WERI-Rb-1 (cell line): Measurements from ENCODE around the gene GMPR.

Experiments used
- DNase-seq: peaks from one replicate; pipeline ENCODE4 v3.0.0-alpha.2; 2020
- H3K27ac ChIP-seq: fragments of 250-450 bp; sonication (Bioruptor Pico); 2 replicates; pipeline ENCODE4 v1.5.1; 2020; ENCODE audit warnings: mild to moderate bottlenecking, moderate library complexity
- H3K27me3 ChIP-seq: fragments of 250-450 bp; sonication (Bioruptor Pico); 2 replicates; pipeline ENCODE4 v1.5.1; 2021; ENCODE audit warnings: mild to moderate bottlenecking, low read depth, moderate library complexity; ENCODE audit not compliant: insufficient read depth, severe bottlenecking
- H3K36me3 ChIP-seq: fragments of 250-450 bp; sonication (Bioruptor Pico); 2 replicates; pipeline ENCODE4 v1.5.1; 2020; ENCODE audit warnings: mild to moderate bottlenecking, moderate library complexity
- H3K4me3 ChIP-seq: 2 replicates; pipeline ENCODE4 v1.5.1; 2011; ENCODE audit warnings: low read depth, mild to moderate bottlenecking, control low read depth, low read length
- H3K9me3 ChIP-seq: fragments of 250-450 bp; sonication (Bioruptor Pico); 2 replicates; pipeline ENCODE4 v1.5.1; 2021; ENCODE audit warnings: mild to moderate bottlenecking, moderate library complexity; ENCODE audit not compliant: severe bottlenecking
- TF ChIP-seq, protein P1 (sequence below): IDR thresholded peaks from 2 replicates; pipeline ENCODE4 v1.5.1; 2011; ENCODE audit warnings: low read depth, mild to moderate bottlenecking, control low read depth, inconsistent platforms, low read length

Gene GMPR

DNA sequence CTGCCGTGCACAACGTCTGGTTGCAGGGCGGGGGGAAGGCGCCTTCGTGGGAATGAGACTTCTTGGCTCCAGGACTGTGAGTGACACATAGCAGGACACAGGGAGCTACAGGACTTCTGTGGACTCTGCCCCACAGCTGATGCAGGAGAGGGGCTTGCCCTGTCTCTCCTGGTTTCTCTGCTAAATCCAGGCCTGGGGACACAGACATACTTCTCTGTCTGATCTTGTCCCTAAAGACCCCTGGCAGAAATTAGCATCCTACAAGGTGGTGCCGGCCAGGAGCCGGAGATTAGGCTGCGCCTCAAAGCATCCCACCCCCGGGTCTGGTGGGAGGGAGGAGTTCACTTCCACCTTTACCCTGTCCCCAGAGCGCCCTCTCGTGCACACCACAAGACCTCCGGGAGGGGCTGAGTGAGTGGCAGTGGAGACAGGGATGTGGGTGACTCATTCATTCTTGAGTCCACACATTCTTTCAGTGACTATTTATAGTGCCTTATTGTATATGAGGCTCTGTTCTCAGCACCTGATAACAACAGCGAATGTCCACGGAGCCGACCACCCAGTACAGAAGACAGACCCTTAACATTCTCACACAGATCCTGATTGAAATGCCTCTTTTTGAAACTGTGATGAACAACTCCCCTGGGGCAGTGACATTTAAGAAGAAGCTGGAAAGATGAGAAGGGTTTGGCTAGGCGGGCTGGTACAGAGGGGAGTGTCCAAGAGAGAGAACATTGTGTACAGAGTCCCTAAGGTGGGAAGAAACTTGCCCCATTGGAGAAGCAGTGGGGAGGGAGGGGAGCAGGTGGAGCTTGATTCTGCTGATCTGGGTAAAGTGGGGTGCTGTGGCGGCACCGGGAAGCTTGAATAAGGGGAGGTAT, 39.0 kb downstream of the GMPR start:
- TF ChIP-seq, protein P1, sequence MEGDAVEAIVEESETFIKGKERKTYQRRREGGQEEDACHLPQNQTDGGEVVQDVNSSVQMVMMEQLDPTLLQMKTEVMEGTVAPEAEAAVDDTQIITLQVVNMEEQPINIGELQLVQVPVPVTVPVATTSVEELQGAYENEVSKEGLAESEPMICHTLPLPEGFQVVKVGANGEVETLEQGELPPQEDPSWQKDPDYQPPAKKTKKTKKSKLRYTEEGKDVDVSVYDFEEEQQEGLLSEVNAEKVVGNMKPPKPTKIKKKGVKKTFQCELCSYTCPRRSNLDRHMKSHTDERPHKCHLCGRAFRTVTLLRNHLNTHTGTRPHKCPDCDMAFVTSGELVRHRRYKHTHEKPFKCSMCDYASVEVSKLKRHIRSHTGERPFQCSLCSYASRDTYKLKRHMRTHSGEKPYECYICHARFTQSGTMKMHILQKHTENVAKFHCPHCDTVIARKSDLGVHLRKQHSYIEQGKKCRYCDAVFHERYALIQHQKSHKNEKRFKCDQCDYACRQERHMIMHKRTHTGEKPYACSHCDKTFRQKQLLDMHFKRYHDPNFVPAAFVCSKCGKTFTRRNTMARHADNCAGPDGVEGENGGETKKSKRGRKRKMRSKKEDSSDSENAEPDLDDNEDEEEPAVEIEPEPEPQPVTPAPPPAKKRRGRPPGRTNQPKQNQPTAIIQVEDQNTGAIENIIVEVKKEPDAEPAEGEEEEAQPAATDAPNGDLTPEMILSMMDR: peak; percentile 97
- Histone ChIP-seq H3K27me3 (no peaks in the 10 kb centered on the region), H3K9me3 (no peaks in the 10 kb centered on the region), H3K4me3 (no peak overlapping the region), H3K27ac (no peak overlapping the region), H3K36me3 (no peaks in the 10 kb centered on the region)
- peak; percentile 97 for DNase-seq

DNA sequence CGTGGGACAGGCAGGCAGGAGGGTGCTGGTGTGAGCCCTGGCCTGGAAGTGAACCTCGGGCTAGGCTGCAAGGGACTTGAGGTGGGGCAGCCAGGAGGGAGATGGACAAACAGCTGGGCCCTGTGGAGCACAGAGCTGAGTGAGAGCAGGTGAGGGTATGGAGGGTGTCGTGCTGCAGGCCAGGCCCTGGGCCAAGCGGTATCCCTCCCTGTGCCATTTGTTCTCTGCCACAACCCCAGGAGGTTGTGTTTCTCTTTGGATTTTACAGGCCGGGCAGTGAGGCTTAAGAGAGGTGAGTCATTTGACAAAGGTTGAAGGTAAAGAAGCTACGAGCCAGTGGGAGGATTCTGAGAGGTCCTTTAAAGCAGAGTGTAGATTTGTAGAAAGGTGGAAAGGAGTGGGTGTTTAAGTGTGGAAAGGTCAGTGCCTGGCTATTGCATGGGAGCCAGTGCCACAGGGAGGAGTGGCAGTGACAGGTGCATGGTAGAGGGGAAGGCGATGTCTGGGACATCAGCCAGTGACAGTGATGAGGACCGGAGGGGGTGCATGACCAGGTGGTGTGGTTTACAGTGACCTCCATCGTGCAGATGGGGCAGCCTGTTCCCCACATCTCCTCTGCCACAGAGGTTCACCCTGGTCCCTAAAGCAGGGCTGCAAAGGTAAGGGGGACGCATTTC, 39.8 kb downstream of the GMPR start:
- H3K4me3 ChIP-seq: no peak overlapping the region
- H3K27ac ChIP-seq: no peak overlapping the region
- DNase-seq: no peak

DNA sequence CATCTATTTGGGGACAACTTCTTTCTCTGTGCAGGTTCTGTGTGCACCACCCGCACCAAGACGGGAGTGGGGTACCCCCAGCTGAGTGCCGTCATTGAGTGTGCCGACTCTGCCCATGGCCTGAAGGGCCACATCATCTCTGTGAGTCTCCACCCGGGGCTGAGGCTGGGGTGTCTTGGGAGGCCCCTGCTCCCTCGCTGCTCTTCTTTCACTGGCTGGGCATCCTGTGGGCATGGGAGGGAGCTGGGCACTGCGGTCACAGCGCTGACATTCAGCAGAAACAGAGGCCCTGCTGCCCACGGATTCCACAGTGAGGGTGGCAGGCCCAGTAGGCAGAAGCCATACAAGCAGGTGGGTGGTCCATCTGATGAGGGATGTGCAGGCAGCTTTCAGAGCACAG, 40.4 kb downstream of the GMPR start:
- TF ChIP-seq, protein P1: no peak
- H3K4me3 ChIP-seq: no peak overlapping the region
- H3K27me3 ChIP-seq: no peaks in the 10 kb centered on the region
- no peaks in the 10 kb centered on the region for H3K36me3 ChIP-seq
- H3K9me3 ChIP-seq: no peaks in the 10 kb centered on the region
- H3K27ac ChIP-seq: no peak overlapping the region
- DNase-seq: no peak

More for the DNA sequence above, 39.8 kb downstream of the GMPR start:
- Histone ChIP-seq H3K36me3 (no peaks in the 10 kb centered on the region), H3K27me3 (no peaks in the 10 kb centered on the region), H3K9me3 (no peaks in the 10 kb centered on the region)
- TF ChIP-seq, protein P1: no peak

DNA sequence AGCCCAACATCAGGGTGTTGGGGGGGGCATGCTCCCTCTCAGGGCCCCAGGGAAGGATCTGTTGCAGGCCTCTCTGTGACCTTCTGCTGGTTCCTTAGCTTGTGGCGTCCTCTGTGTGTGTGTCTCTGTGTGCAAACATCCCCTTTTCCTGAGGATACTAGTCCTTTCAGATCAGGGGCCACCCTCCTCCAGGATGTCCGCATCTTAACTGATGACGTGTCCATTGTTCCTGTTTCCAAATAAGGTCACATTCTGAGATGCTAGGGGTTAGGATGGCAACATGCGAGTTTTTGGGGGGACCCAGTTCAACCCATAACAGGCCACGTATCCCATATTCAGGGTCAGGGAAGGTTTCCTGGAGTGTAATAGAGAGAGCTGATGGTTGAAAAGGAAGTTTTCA, 40.9 kb downstream of the GMPR start:
- no peak overlapping the region for H3K27ac ChIP-seq
- no peak overlapping the region for H3K4me3 ChIP-seq
- H3K27me3 ChIP-seq: no peaks in the 10 kb centered on the region
- no peak for DNase-seq
- TF ChIP-seq, protein P1: no peak
- H3K36me3 ChIP-seq: no peaks in the 10 kb centered on the region
- no peaks in the 10 kb centered on the region for H3K9me3 ChIP-seq

DNA sequence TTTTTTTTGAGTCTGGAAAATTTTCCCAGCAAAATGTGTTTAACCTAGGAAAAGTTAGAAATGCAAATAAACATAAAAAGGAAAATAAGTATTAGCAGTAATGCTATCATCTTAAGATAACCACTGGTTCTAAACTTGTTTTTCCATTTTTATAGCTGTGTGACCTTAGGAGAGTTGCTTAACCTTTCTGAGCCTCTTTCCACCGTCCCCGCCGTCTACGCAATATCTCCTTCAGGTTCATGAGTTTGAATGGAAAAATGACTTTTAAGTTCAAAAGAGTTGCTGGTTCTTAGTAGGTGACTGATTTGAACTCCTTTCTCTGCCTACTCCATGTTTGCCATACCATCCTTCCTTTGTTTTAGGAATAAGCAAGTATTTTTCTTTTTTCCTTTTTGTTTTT, 44.0 kb downstream of the GMPR start:
- TF ChIP-seq, protein P1: no peak
- H3K4me3 ChIP-seq: no peak overlapping the region
- no peaks in the 10 kb centered on the region for H3K27me3 ChIP-seq
- no peak for DNase-seq
- no peak overlapping the region for H3K27ac ChIP-seq
- H3K9me3 ChIP-seq: no peaks in the 10 kb centered on the region
- no peaks in the 10 kb centered on the region for H3K36me3 ChIP-seq
